22Rv1 (cell line): ENCODE results near the gene KLHL1.

Source experiments
- H3K27ac ChIP-seq: fragments of 450-650 bp; 2 replicates; pipeline ENCODE4 v1.5.1; 2017
- ZFX ChIP-seq: fragments of 450-650 bp; IDR thresholded peaks from 2 replicates; pipeline ENCODE4 v1.6.1; 2017; ENCODE audit warnings: antibody characterized with exemption, borderline replicate concordance
- TF ChIP-seq, protein P1 (sequence below): fragments of 450-650 bp; IDR thresholded peaks from 2 replicates; pipeline ENCODE4 v1.5.1; 2017; ENCODE audit warnings: mild to moderate bottlenecking

KLHL1 gene

DNA sequence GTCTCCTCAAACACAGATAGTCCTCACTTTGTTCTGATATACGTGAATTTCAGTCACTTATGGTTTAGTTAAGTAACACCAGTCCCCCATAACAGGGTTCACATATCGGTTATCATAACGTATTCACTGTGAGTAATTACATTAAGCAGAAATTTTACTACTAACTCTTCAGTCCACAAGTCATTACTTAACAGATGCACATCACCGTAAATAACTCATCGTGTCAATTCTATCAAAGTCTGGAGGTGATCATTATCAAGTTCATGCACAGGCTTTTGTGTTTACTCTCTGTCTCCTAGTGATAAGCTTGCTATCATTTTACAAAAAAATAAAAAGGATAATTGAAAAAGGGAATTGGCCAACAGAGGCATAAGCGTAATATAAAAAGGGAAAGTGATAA, 288.1 kb downstream of the KLHL1 start:
- TF ChIP-seq, protein P1, sequence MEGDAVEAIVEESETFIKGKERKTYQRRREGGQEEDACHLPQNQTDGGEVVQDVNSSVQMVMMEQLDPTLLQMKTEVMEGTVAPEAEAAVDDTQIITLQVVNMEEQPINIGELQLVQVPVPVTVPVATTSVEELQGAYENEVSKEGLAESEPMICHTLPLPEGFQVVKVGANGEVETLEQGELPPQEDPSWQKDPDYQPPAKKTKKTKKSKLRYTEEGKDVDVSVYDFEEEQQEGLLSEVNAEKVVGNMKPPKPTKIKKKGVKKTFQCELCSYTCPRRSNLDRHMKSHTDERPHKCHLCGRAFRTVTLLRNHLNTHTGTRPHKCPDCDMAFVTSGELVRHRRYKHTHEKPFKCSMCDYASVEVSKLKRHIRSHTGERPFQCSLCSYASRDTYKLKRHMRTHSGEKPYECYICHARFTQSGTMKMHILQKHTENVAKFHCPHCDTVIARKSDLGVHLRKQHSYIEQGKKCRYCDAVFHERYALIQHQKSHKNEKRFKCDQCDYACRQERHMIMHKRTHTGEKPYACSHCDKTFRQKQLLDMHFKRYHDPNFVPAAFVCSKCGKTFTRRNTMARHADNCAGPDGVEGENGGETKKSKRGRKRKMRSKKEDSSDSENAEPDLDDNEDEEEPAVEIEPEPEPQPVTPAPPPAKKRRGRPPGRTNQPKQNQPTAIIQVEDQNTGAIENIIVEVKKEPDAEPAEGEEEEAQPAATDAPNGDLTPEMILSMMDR: no peak
- no peak for TF ChIP-seq ZFX
- no peak overlapping the region for H3K27ac ChIP-seq

DNA sequence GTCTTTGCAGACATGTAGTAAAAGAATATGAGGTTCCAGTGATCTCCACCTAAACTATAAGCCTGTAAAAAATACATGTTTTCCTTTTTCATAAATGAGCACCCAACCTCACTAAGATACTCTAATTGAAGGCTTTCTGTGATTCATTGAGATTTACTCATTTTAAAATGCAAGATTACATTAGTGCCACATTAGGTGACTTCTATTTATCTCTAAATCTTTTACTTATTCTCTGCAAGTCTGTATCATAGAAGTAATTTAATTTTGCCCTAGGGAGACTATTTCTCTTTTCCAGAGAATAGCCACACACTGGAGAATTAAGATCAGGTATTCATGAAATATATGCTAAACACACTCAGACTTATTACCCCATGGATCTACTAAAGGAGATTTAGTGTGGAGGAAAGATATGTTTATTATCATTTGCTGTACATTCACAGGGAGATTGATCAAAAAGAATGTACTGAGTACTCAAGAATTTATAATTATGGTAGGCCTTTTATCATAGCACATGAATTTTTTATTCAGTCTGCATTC, 290.9 kb downstream of the KLHL1 start:
- no peak for TF ChIP-seq ZFX
- TF ChIP-seq, protein P1: no peak
- no peak overlapping the region for H3K27ac ChIP-seq

DNA sequence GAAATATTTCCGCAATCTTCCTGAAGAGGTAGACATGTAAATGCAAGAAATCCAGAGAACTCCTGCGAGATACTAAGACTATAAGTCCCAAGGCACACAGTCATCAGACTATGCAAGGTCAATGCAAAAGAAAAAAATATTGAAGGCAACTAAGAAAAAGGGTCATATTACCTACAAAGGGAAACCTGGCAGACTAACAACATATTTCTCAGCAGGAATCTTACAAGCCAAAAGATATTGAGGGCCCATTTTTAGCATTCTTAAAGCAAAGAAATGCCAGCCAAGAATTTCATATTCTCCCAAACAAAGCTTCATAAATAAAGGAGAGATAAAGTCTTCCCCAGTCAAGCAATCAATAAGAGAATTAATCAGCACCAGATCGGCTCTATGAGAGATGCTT, 299.1 kb downstream of the KLHL1 start:
- no peak overlapping the region for H3K27ac ChIP-seq
- TF ChIP-seq, protein P1: no peak
- no peak for TF ChIP-seq ZFX

DNA sequence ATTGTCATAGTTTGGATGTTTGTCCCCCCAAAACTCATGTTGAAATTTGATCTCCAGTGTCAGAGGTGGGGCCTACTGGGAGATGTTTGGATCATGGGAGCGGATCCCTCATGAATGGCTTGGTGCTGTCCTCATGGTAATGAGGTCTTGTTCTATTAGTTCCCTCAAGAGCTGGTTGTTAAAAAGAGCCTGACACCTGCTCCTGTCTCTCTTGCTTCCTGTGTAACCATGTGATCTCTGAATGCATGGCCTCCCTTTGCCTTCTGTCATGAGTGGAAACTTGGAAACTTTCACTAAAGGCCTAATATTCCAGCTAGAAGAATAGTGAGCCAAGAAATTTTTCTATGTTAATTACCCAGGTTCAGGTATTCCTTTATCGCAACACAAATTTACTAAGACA, 312.0 kb downstream of the KLHL1 start:
- no peak overlapping the region for H3K27ac ChIP-seq
- TF ChIP-seq, protein P1: no peak
- TF ChIP-seq ZFX: no peak

DNA sequence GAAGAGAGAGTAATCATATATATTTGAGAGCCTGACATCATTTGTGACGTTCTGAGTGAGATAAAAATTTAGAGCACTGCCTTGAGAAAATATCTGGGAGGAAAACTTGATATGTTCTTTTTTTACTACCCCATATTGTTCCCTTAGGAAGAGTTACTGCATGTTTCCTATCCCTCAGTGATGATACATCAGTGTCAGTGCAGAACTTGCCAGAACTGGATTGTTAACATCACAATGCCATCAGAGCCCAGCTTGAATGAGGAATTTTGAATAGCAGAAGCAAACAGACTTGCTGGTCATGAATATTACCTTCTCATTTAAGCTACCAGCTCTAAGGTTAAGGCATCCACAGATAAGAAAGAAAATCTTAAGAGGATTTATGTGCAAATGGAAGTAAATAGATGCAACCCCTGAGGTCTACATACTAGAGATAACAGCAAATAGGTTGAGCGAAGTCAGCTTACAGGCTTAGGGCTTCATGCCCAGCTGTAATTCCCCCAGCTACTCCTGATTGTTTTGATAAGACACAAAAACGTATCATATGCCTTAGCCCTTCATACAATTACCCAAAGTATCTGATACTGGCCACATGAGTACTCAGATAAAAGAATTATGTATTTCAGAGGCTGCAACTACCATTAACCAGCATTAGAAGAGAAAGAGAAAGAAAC, 314.3 kb downstream of the KLHL1 start:
- no peak for TF ChIP-seq ZFX
- TF ChIP-seq, protein P1: no peak
- no peak overlapping the region for H3K27ac ChIP-seq

DNA sequence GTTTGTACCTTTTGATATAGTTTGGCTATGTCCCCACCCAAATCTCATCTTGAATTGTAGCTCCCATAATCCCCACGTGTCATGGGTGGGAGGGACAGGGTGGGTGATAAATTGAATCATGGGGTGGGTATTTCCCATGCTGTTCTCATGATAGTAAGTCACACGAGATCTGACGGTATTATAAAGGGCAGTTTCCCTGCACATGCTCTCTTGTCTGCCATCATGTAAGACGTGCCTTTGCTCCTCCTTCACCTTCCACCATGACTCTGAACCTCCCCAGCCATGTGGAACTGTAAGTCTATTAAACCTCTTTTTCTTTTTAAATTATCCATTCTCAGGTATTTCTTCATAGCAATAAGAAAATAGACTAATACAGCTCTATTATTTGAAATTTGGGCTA, 331.3 kb downstream of the KLHL1 start:
- H3K27ac ChIP-seq: no peak overlapping the region
- TF ChIP-seq ZFX: no peak
- TF ChIP-seq, protein P1: no peak

DNA sequence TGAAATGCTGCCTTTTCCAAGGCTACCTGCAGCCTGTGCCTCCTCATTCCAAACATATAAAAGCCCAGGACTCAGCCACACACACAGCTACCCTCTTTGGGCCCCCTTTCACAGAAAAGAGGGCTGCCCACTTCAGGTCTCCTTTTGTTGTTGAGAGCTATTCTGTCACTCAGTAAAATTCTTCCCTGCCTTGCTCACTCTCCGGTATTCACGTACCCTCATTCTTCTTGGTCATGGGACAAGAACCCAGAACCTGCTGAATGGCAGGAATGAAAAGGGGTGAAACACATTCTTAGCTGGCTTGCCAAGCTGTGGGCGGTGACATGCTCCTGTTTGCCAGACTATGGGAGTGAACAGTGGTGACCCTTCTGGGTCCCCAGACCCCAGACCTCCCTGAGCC, 338.6 kb downstream of the KLHL1 start:
- no peak for TF ChIP-seq ZFX
- TF ChIP-seq, protein P1: no peak
- H3K27ac ChIP-seq: no peak overlapping the region
